Measurements from ENCODE around the gene C1orf21.

GRCh38 chr1:184567637-184568036 is 180.8 kb downstream of the C1orf21 start:
- TF ChIP-seq CTCF (conservative IDR thresholded peaks at IDR 0.05; ENCODE audit: low read depth, low read length) (no peak), CEBPB (IDR thresholded peaks at IDR 0.05; ENCODE audit: low read depth, low read length) (no peak), POLR2A (IDR thresholded peaks at IDR 0.05; ENCODE audit: low read depth, low read length) (no peak), USF2 (IDR thresholded peaks at IDR 0.05; ENCODE audit: low read depth, low read length) (no peak), CHD1 (IDR thresholded peaks at IDR 0.05; ENCODE audit: low read depth, low read length) (no peak), BHLHE40 (IDR thresholded peaks at IDR 0.05; ENCODE audit: low read depth, low read length) (no peak), SMC3 (IDR thresholded peaks at IDR 0.05; ENCODE audit: low read depth, low read length) (no peak), MAZ (IDR thresholded peaks at IDR 0.05; ENCODE audit: borderline replicate concordance, low read depth, low read length) (no peak), RFX5 (IDR thresholded peaks at IDR 0.05; ENCODE audit: low read depth, low read length) (no peak), FOS (IDR thresholded peaks at IDR 0.05; ENCODE audit: low read depth, low read length) (no peak), MAFK (IDR thresholded peaks at IDR 0.05; ENCODE audit: low read depth, low read length) (no peak)
